Measurements from ENCODE around the gene NUBP2. TPM values are rescaled to one million over a fixed set of nuclear protein-coding genes. Genes with fewer than 3 reads are reported as not detected.

NUBP2 gene
- total RNA-seq, 1 experiment from 2014 or later, result 89.2 TPM

GRCh38 chr16:1772908-1773702 lies 9.7 kb upstream of the NUBP2 start, which contains the start of gene MRPS34 (continued):
- TF ChIP-seq PREB (CRISPR knock-in tag; IDR thresholded peaks at IDR 0.05; ENCODE audit: borderline replicate concordance), result no peak
- peak; percentile 71; the same call in 1 of the 2 replicates for TF ChIP-seq KAT7 (CRISPR knock-in tag; IDR thresholded peaks at IDR 0.05; ENCODE audit: borderline replicate concordance)
- TF ChIP-seq IRF1 (CRISPR knock-in tag; IDR thresholded peaks at IDR 0.05), result 0 out of 2 replicates have a peak, but pooled peaks have one; percentile 78

GRCh38 chr16:1773703-1774447 lies 8.9 kb upstream of the NUBP2 start:
- ATAC-seq (peak; percentile 2), DNase-seq (ENCODE audit: low spot score) (no peak)
- Mint-ChIP-seq H3K27me3 (ENCODE audit: low read depth) (no peaks in the 10 kb centered on the region; the same call in 1 of the 2 replicates), H3K4me1 (peaks cover 4% of the 10 kb centered on the region), H3K4me3 (peak overlapping the region; percentile 99), H3K27ac (peak overlapping the region; percentile 23; the same call in 1 of the 2 replicates), H3K9me3 (no peaks in the 10 kb centered on the region), H3K36me3 (peaks cover 4% of the 10 kb centered on the region)
- TF ChIP-seq ZBTB21 (CRISPR knock-in tag; IDR thresholded peaks at IDR 0.05; ENCODE audit: borderline replicate concordance) (peak; percentile 76; the same call in 1 of the 2 replicates), SP1 (CRISPR knock-in tag; conservative IDR thresholded peaks at IDR 0.05) (no peak)
- CTCF ChIA-PET, result interaction anchor here (0.8 to 3.1 kb wide), 6 partner anchors 8 to 230 kb away, joined by 3 to 37 read pairs (median 4); partner anchors contain the start of genes MAPK8IP3, NUBP2 and SPSB3
- POLR2A ChIA-PET, result interaction anchor here (0.9 to 1.0 kb wide), 4 partner anchors 9 to 207 kb away, joined by 3 to 7 read pairs (median 4); partner anchors contain the start of genes NOXO1, NUBP2 and SPSB3

GRCh38 chr16:1774448-1774780 lies 8.3 kb upstream of the NUBP2 start:
- ATAC-seq, result no peak
- CTCF ChIA-PET, result interaction anchor here (0.8 to 3.1 kb wide), 6 partner anchors 8 to 230 kb away, joined by 3 to 37 read pairs (median 4); partner anchors contain the start of genes MAPK8IP3, NUBP2 and SPSB3
- POLR2A ChIA-PET, result interaction anchor here (0.9 to 1.0 kb wide), 3 partner anchors 8 to 94 kb away, joined by 3 to 7 read pairs (median 4); partner anchors contain the start of genes NUBP2 and SPSB3
- Mint-ChIP-seq H3K27me3 (ENCODE audit: low read depth) (no peaks in the 10 kb centered on the region; the same call in 1 of the 2 replicates), H3K27ac (no peak overlapping the region), H3K4me1 (peaks cover 4% of the 10 kb centered on the region), H3K4me3 (peak overlapping the region; percentile 99), H3K9me3 (no peaks in the 10 kb centered on the region), H3K36me3 (peaks cover 4% of the 10 kb centered on the region)
- TF ChIP-seq ZNF416 (CRISPR knock-in tag; IDR thresholded peaks at IDR 0.05) (no peak), MXD4 (CRISPR knock-in tag; IDR thresholded peaks at IDR 0.05; ENCODE audit: borderline replicate concordance) (no peak), FOXJ3 (CRISPR knock-in tag; IDR thresholded peaks at IDR 0.05; ENCODE audit: borderline replicate concordance) (no peak), CREB1 (CRISPR knock-in tag; IDR thresholded peaks at IDR 0.05) (no peak), JUN (CRISPR knock-in tag; IDR thresholded peaks at IDR 0.05) (no peak), PRRX2 (CRISPR knock-in tag; IDR thresholded peaks at IDR 0.05) (no peak), ZNF512 (CRISPR knock-in tag; IDR thresholded peaks at IDR 0.05; ENCODE audit: borderline replicate concordance) (no peak)
- TF ChIP-seq, protein P1, sequence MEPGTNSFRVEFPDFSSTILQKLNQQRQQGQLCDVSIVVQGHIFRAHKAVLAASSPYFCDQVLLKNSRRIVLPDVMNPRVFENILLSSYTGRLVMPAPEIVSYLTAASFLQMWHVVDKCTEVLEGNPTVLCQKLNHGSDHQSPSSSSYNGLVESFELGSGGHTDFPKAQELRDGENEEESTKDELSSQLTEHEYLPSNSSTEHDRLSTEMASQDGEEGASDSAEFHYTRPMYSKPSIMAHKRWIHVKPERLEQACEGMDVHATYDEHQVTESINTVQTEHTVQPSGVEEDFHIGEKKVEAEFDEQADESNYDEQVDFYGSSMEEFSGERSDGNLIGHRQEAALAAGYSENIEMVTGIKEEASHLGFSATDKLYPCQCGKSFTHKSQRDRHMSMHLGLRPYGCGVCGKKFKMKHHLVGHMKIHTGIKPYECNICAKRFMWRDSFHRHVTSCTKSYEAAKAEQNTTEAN (CRISPR knock-in tag; IDR thresholded peaks at IDR 0.05), result no peak
- TF ChIP-seq, protein P2, sequence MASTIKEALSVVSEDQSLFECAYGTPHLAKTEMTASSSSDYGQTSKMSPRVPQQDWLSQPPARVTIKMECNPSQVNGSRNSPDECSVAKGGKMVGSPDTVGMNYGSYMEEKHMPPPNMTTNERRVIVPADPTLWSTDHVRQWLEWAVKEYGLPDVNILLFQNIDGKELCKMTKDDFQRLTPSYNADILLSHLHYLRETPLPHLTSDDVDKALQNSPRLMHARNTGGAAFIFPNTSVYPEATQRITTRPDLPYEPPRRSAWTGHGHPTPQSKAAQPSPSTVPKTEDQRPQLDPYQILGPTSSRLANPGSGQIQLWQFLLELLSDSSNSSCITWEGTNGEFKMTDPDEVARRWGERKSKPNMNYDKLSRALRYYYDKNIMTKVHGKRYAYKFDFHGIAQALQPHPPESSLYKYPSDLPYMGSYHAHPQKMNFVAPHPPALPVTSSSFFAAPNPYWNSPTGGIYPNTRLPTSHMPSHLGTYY (CRISPR knock-in tag; IDR thresholded peaks at IDR 0.05), result no peak
- DNase-seq (ENCODE audit: low spot score), result no peak
